Activated CD8-positive, alpha-beta memory T cell treated with anti-CD3 and anti-CD28 coated beads for 4 hours (primary cell): Measurements from ENCODE around the gene PCSK6.
"Not testable (repeated sequence)": the region's sequence is repeated elsewhere in the genome, so short reads cannot be mapped to it uniquely, and the experiment has no call there.

ENCODE experiments used
- DNase-seq, 2 donors: peaks; one replicate each; pipeline ENCODE4 v3.0.0-alpha.2; 2020; ENCODE audit warnings: low read depth in 2 of 2

Gene PCSK6

GRCh38 chr15:101357333-101357732 is 132.2 kb downstream of the PCSK6 start:
- no peak for DNase-seq

- not testable (repeated sequence) for DNase-seq
Observed at GRCh38 chr15:101356512-101357172, 132.9 kb downstream of the PCSK6 start.

GRCh38 chr15:101355678-101356464 is 133.6 kb downstream of the PCSK6 start:
- no peak for DNase-seq

- no peak for DNase-seq
Observed at GRCh38 chr15:101354891-101355623, 134.4 kb downstream of the PCSK6 start.

- DNase-seq = no peak
Observed at GRCh38 chr15:101353240-101353639, 136.3 kb downstream of the PCSK6 start.

GRCh38 chr15:101351736-101352135 is 137.8 kb downstream of the PCSK6 start:
- DNase-seq = no peak

- no peak for DNase-seq
Observed at GRCh38 chr15:101349047-101349951, 140.2 kb downstream of the PCSK6 start.

- DNase-seq = no peak
Observed at GRCh38 chr15:101348643-101349042, 140.9 kb downstream of the PCSK6 start.

- DNase-seq = no peak
Observed at GRCh38 chr15:101348015-101348414, 141.5 kb downstream of the PCSK6 start.

- DNase-seq = no peak
Observed at GRCh38 chr15:101347454-101347853, 142.1 kb downstream of the PCSK6 start.

- no peak for DNase-seq
Observed at GRCh38 chr15:101346928-101347327, 142.6 kb downstream of the PCSK6 start.

GRCh38 chr15:101342056-101342455 is 147.5 kb downstream of the PCSK6 start:
- no peak for DNase-seq

- no peak for DNase-seq
Observed at GRCh38 chr15:101338502-101339057, 150.9 kb downstream of the PCSK6 start.

- DNase-seq = no peak
Observed at GRCh38 chr15:101337976-101338375, 151.5 kb downstream of the PCSK6 start.

- peak; percentile 24 to 45 for DNase-seq
Observed at GRCh38 chr15:101333907-101334789, 155.4 kb downstream of the PCSK6 start.

GRCh38 chr15:101332061-101332467 is 157.4 kb downstream of the PCSK6 start:
- DNase-seq = no peak

GRCh38 chr15:101329867-101330380 is 159.6 kb downstream of the PCSK6 start:
- no peak for DNase-seq

GRCh38 chr15:101329309-101329863 is 160.1 kb downstream of the PCSK6 start:
- no peak for DNase-seq

GRCh38 chr15:101328001-101328400 is 161.5 kb downstream of the PCSK6 start:
- DNase-seq = no peak
